Suprapubic skin (tissue), 3 donors: Measurements from ENCODE around the gene HLCS.

ENCODE experiments used
- CTCF ChIP-seq, 2 donors: fragments of 200-600 bp in 1 of 2; fragments of 450-650 bp in 1 of 2; sonication (generic) in 1 of 2; IDR thresholded peaks; one replicate each; pipeline ENCODE4 v1.5.1; 2016 to 2019; ENCODE audit warnings: antibody characterized with exemption in 2 of 2, mild to moderate bottlenecking in 1 of 2, moderate library complexity in 1 of 2
- EP300 ChIP-seq: sonication (generic); formaldehyde crosslinking; IDR thresholded peaks from one replicate; pipeline ENCODE4 v1.6.1; 2017; ENCODE audit warnings: antibody characterized with exemption

- TF ChIP-seq CTCF (IDR thresholded peaks at IDR 0.05) (no peak), EP300 (no peak)
These were observed 120.7 kb downstream of the HLCS start for GRCh38 chr21:36845790-36846189.
